ENCODE data around the gene APLF.
"Not testable (repeated sequence)": the region's sequence is repeated elsewhere in the genome, so short reads cannot be mapped to it uniquely, and the experiment has no call there.

APLF gene

GRCh38 chr2:68475576-68475975, 8.2 kb downstream of the APLF start:
- DNase-seq, result no peak
- no peak for ATAC-seq

GRCh38 chr2:68476454-68476853, 9.1 kb downstream of the APLF start:
- DNase-seq (no peak), ATAC-seq (no peak)

- ATAC-seq (no peak), DNase-seq (no peak)
Measured at GRCh38 chr2:68478688-68479087, 11.3 kb downstream of the APLF start.

- DNase-seq (no peak), ATAC-seq (no peak)
Measured at GRCh38 chr2:68482296-68482820, 15.0 kb downstream of the APLF start.

GRCh38 chr2:68483011-68483410, 15.6 kb downstream of the APLF start:
- no peak for DNase-seq
- ATAC-seq, result no peak

GRCh38 chr2:68487773-68488355, 20.5 kb downstream of the APLF start:
- ATAC-seq, result no peak
- no peak for DNase-seq

- not testable (repeated sequence) for ATAC-seq, DNase-seq
Measured at GRCh38 chr2:68488605-68489004, 21.2 kb downstream of the APLF start.

- no peak for DNase-seq
- ATAC-seq, result no peak
Measured at GRCh38 chr2:68489282-68489681, 21.9 kb downstream of the APLF start.

GRCh38 chr2:68491582-68491981, 24.2 kb downstream of the APLF start:
- DNase-seq, result no peak
- ATAC-seq, result no peak

GRCh38 chr2:68499133-68499532, 31.7 kb downstream of the APLF start:
- DNase-seq (no peak), ATAC-seq (no peak)

GRCh38 chr2:68500649-68501048, 33.3 kb downstream of the APLF start:
- no peak for ATAC-seq
- no peak for DNase-seq

GRCh38 chr2:68501768-68502167, 34.4 kb downstream of the APLF start:
- no peak for DNase-seq
- no peak for ATAC-seq

- no peak for DNase-seq
- ATAC-seq, result no peak
Measured at GRCh38 chr2:68505603-68506159, 38.3 kb downstream of the APLF start.

GRCh38 chr2:68506170-68506569, 38.8 kb downstream of the APLF start:
- no peak for ATAC-seq
- DNase-seq, result no peak

GRCh38 chr2:68512326-68512725, 44.9 kb downstream of the APLF start:
- ATAC-seq (no peak), DNase-seq (no peak)

- DNase-seq, result no peak
- no peak for ATAC-seq
Measured at GRCh38 chr2:68512966-68513365, 45.6 kb downstream of the APLF start.

GRCh38 chr2:68514316-68514929, 47.0 kb downstream of the APLF start:
- DNase-seq (no peak), ATAC-seq (no peak)

- ATAC-seq, result no peak
- DNase-seq, result no peak
Measured at GRCh38 chr2:68516051-68516955, 48.9 kb downstream of the APLF start.

- DNase-seq, result no peak
- ATAC-seq, result no peak
Measured at GRCh38 chr2:68519236-68519635, 51.9 kb downstream of the APLF start.

GRCh38 chr2:68521037-68521436, 53.7 kb downstream of the APLF start:
- DNase-seq (no peak), ATAC-seq (no peak)

- not testable (repeated sequence) for ATAC-seq, DNase-seq
Measured at GRCh38 chr2:68526943-68527342, 59.6 kb downstream of the APLF start.

GRCh38 chr2:68527343-68528081, 60.1 kb downstream of the APLF start:
- not testable (repeated sequence) for DNase-seq, ATAC-seq

Measured in stimulated activated naive CD8-positive, alpha-beta T cell treated with anti-CD3 and anti-CD28 coated beads, Interleukin-15, Interleukin-2, amounts not matched to agents 100 U/mL and 50 U/mL, for 24 hours (primary cell).